Astrocyte (in vitro differentiated cells and primary cell): Measurements from ENCODE around the gene DPYSL3. TPM values are rescaled to one million over a fixed set of nuclear protein-coding genes. Genes with fewer than 3 reads are reported as not detected.

Source experiments
- DNase-seq: peaks from one replicate; pipeline ENCODE4 v3.0.0-alpha.2; 2010; ENCODE audit warnings: low read depth
- FAIRE-seq: peaks from 2 replicates; lab custom pipeline; 2011; peaks lifted over from hg19 to GRCh38; lab: Jason Lieb, UNC
- H2AFZ ChIP-seq: 2 replicates; pipeline ENCODE4 v1.6.0; 2012; ENCODE audit warnings: low read depth, low read length, inconsistent platforms
- H3K27ac ChIP-seq: 2 replicates; pipeline ENCODE4 v1.5.1; 2011; ENCODE audit warnings: low read depth, low read length, inconsistent platforms
- H3K27me3 ChIP-seq: 2 replicates; pipeline ENCODE4 v1.6.0; 2011; ENCODE audit warnings: low read length, inconsistent platforms; ENCODE audit not compliant: insufficient read depth
- H3K36me3 ChIP-seq: 2 replicates; pipeline ENCODE4 v1.5.1; 2011; ENCODE audit warnings: low read length, inconsistent platforms; ENCODE audit not compliant: insufficient read depth
- H3K4me1 ChIP-seq: 2 replicates; pipeline ENCODE4 v1.5.1; 2011; ENCODE audit warnings: low read length, inconsistent platforms; ENCODE audit not compliant: insufficient read depth
- H3K4me2 ChIP-seq: 2 replicates; pipeline ENCODE4 v1.6.0; 2012; ENCODE audit warnings: low read length, inconsistent platforms
- H3K4me3 ChIP-seq: 2 replicates; pipeline ENCODE4 v1.5.1; 2011; ENCODE audit warnings: low read depth, mild to moderate bottlenecking, low read length, inconsistent platforms; ENCODE audit not compliant: insufficient read depth
- H3K79me2 ChIP-seq: 2 replicates; pipeline ENCODE4 v1.6.0; 2012; ENCODE audit warnings: mild to moderate bottlenecking, low read length, inconsistent platforms; ENCODE audit not compliant: insufficient read depth
- H3K9ac ChIP-seq: 2 replicates; pipeline ENCODE4 v1.6.0; 2012; ENCODE audit warnings: mild to moderate bottlenecking, low read length, inconsistent platforms
- H3K9me3 ChIP-seq: 2 replicates; pipeline ENCODE4 v1.5.1; 2012; ENCODE audit warnings: low read depth, mild to moderate bottlenecking, low read length, inconsistent platforms; ENCODE audit not compliant: insufficient read depth
- H4K20me1 ChIP-seq: 2 replicates; pipeline ENCODE4 v1.6.0; 2012; ENCODE audit warnings: low read length, inconsistent platforms; ENCODE audit not compliant: insufficient read depth
- H3K27ac Mint-ChIP-seq: one replicate; pipeline ENCODE4 v1.8.0; 2021; ENCODE audit warnings: mild to moderate bottlenecking, mixed read lengths; ENCODE audit not compliant: unreplicated experiment
- H3K27me3 Mint-ChIP-seq: one replicate; pipeline ENCODE4 v1.8.0; 2021; ENCODE audit warnings: low read depth, mixed read lengths; ENCODE audit not compliant: unreplicated experiment
- H3K36me3 Mint-ChIP-seq: one replicate; pipeline ENCODE4 v1.8.0; 2021; ENCODE audit warnings: low read depth, mixed read lengths; ENCODE audit not compliant: unreplicated experiment
- H3K4me1 Mint-ChIP-seq: one replicate; pipeline ENCODE4 v1.8.0; 2021; ENCODE audit warnings: low read depth, mixed read lengths; ENCODE audit not compliant: unreplicated experiment
- H3K4me3 Mint-ChIP-seq: one replicate; pipeline ENCODE4 v1.8.0; 2021; ENCODE audit warnings: mild to moderate bottlenecking, moderate library complexity, mixed read lengths; ENCODE audit not compliant: unreplicated experiment
- H3K9me3 Mint-ChIP-seq: one replicate; pipeline ENCODE4 v1.8.0; 2021; ENCODE audit warnings: mild to moderate bottlenecking, mixed read lengths; ENCODE audit not compliant: unreplicated experiment
- EZH2 ChIP-seq: IDR thresholded peaks from 2 replicates; pipeline ENCODE4 v1.6.1; 2012; ENCODE audit warnings: mild to moderate bottlenecking, low read length, inconsistent platforms; ENCODE audit not compliant: insufficient read depth
- total RNA-seq: library from RNA; stranded (reverse); gene quantifications from 2 replicates; pipeline ENCODE4 v1.2.1, GENCODE V29; 2021
- TF ChIP-seq, protein P1 (sequence below): IDR thresholded peaks from 2 replicates; pipeline ENCODE4 v1.5.1; 2011; ENCODE audit warnings: low read depth, mild to moderate bottlenecking, inconsistent platforms, low read length, moderate library complexity; ENCODE audit not compliant: insufficient read depth

Gene DPYSL3
- total RNA-seq, 1 donor from 2014 or later, result 197 TPM

DNA sequence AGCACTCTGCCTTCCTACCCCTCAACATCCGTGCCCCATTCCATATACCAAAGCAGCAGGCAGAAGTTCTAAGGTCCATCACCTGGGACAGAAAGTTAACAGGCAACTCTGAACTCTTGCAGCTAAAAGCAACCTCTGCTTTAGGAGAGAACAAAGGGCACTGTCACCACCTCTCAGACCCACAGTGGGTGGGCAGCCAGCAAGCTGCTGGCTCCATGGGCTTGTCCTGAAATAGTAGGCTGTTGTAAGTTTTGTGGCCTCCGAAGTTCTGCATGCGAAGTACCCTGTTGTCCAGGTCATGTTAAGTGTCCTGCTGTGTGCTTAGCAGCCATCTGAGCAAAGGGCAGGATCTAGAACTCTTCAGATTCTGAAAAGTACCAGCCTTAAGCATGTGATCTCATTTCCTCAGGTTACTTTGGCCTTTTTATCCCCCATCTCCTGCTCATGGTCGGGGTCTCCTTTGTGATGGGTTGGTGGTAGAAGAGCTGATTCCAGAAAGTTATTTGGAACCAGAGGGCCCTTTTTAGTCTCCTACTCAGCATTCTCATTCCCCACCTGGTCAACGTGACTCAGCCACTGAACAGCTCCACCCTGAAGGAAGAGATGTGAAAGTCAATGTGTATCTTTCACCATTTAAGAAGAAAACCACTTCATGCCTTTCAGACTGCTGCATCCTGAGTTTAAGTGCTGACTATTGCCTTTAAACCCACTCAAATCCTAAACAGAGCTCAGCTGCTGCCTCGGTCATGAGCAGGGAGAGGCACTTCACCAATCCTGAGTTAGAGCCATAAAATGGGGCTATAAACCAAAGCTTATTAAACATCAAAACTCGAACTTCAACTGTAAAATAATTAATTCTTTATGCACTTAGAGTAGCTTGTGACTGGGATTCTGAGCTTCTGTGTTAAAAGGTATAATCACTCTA, 121.4 kb downstream of the DPYSL3 start:
- H3K9me3 Mint-ChIP-seq, result peaks cover 2% of the 10 kb centered on the region
- peaks cover 12% of the 10 kb centered on the region for H3K36me3 Mint-ChIP-seq
- H3K79me2 ChIP-seq, result no peaks in the 10 kb centered on the region
- H3K27ac ChIP-seq, result no peak overlapping the region
- no peak for TF ChIP-seq EZH2
- TF ChIP-seq, protein P1, sequence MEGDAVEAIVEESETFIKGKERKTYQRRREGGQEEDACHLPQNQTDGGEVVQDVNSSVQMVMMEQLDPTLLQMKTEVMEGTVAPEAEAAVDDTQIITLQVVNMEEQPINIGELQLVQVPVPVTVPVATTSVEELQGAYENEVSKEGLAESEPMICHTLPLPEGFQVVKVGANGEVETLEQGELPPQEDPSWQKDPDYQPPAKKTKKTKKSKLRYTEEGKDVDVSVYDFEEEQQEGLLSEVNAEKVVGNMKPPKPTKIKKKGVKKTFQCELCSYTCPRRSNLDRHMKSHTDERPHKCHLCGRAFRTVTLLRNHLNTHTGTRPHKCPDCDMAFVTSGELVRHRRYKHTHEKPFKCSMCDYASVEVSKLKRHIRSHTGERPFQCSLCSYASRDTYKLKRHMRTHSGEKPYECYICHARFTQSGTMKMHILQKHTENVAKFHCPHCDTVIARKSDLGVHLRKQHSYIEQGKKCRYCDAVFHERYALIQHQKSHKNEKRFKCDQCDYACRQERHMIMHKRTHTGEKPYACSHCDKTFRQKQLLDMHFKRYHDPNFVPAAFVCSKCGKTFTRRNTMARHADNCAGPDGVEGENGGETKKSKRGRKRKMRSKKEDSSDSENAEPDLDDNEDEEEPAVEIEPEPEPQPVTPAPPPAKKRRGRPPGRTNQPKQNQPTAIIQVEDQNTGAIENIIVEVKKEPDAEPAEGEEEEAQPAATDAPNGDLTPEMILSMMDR, result no peak
- H3K27ac Mint-ChIP-seq, result no peak overlapping the region
- no peak overlapping the region for H2AFZ ChIP-seq
- H3K4me3 ChIP-seq, result no peak overlapping the region
- peaks cover 16% of the 10 kb centered on the region for H4K20me1 ChIP-seq
- H3K36me3 ChIP-seq, result peaks cover 11% of the 10 kb centered on the region
- no peak overlapping the region for H3K4me3 Mint-ChIP-seq
- peaks cover 24% of the 10 kb centered on the region for H3K4me1 Mint-ChIP-seq
- no peaks in the 10 kb centered on the region for H3K27me3 Mint-ChIP-seq
- H3K9me3 ChIP-seq, result no peaks in the 10 kb centered on the region
- no peak overlapping the region for H3K9ac ChIP-seq
- FAIRE-seq, result no peak
- DNase-seq, result no peak
- no peaks in the 10 kb centered on the region for H3K4me1 ChIP-seq
- H3K4me2 ChIP-seq, result no peak overlapping the region
- H3K27me3 ChIP-seq, result no peaks in the 10 kb centered on the region

DNA sequence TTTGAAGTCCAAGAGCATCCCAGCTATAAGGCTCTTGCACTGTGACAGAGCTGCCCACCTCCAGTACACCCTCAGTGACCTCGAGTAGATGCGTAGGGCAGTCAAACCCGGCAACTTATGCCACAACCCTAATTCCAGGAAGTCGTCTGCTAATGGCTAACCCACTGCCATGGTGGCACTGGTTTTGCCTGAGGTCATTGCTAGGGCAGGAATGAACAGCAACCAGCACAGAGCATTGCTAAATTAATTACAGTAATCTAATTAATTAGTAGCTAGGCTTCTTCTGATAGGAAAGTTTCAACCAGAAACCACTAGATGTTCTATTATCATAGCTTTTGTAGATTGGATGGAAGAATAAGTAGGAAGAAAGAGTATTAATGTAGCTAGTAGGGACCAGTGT, 122.8 kb downstream of the DPYSL3 start:
- no peaks in the 10 kb centered on the region for H3K27me3 ChIP-seq
- Mint-ChIP-seq H3K27ac (peak overlapping the region; percentile 44), H3K4me3 (no peak overlapping the region), H3K9me3 (peaks cover 2% of the 10 kb centered on the region), H3K36me3 (peaks cover 10% of the 10 kb centered on the region), H3K4me1 (peaks cover 24% of the 10 kb centered on the region), H3K27me3 (no peaks in the 10 kb centered on the region)
- no peak overlapping the region for H3K4me3 ChIP-seq
- H3K9me3 ChIP-seq, result no peaks in the 10 kb centered on the region
- no peak overlapping the region for H3K4me2 ChIP-seq
- no peaks in the 10 kb centered on the region for H3K4me1 ChIP-seq
- FAIRE-seq (no peak), DNase-seq (no peak)
- H4K20me1 ChIP-seq, result peaks cover 9% of the 10 kb centered on the region
- H2AFZ ChIP-seq, result no peak overlapping the region
- no peaks in the 10 kb centered on the region for H3K79me2 ChIP-seq
- H3K36me3 ChIP-seq, result peaks cover 8% of the 10 kb centered on the region
- TF ChIP-seq EZH2, result no peak
- TF ChIP-seq, protein P1, result no peak
- no peak overlapping the region for H3K27ac ChIP-seq
- no peak overlapping the region for H3K9ac ChIP-seq
